ENCODE measurements around the gene NEUROD6.

Gene NEUROD6

GRCh38 chr7:31290601-31291000, 49.9 kb downstream of the NEUROD6 start:
- DNase-seq (ENCODE audit: low read depth): no peak
- no peak for TF ChIP-seq CTCF (IDR thresholded peaks at IDR 0.05; ENCODE audit: low read length, missing control alignments)
- H3K4me3 ChIP-seq (replicated peaks; ENCODE audit: low read depth, low read length): no peak overlapping the region

Data from fibroblast of pulmonary artery (primary cell).